Measurements from ENCODE around the gene LHX3.

The LHX3 gene

DNA sequence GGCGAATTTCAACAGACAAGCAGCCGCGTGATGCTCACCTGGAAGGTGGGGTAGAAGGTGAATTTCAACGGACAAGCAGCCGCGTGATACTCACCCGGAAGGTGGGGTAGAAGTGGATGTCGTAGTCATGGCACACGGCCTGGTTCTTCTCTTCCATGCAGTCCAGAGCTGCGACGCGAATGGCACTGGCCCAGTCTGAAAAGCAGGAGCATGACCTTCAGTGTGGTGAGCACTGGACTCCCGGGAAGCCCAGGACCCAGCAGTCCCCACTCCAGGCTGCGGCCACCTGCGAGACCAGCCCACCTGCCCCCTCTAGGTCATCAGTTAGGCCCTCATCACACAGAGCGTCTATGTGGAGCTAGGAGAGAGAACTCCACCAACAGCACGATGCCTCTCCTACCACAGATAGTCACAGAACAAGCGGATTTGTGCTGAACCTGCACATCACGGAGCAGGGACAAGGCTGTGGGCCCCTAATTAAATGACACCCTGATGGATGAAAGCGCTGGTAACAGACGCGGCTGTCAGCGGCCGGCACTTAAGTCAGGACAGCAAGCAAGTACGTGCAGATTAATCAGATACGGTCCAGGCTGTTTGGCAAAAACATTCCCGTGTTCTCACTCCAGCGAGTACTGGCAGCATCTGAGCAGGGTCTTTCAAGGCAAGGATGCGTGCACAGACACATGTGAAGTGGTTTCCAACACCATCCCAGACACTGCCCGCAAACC is 21.9 kb upstream of the LHX3 start:
- no peak for DNase-seq (ENCODE audit: low spot score)

DNA sequence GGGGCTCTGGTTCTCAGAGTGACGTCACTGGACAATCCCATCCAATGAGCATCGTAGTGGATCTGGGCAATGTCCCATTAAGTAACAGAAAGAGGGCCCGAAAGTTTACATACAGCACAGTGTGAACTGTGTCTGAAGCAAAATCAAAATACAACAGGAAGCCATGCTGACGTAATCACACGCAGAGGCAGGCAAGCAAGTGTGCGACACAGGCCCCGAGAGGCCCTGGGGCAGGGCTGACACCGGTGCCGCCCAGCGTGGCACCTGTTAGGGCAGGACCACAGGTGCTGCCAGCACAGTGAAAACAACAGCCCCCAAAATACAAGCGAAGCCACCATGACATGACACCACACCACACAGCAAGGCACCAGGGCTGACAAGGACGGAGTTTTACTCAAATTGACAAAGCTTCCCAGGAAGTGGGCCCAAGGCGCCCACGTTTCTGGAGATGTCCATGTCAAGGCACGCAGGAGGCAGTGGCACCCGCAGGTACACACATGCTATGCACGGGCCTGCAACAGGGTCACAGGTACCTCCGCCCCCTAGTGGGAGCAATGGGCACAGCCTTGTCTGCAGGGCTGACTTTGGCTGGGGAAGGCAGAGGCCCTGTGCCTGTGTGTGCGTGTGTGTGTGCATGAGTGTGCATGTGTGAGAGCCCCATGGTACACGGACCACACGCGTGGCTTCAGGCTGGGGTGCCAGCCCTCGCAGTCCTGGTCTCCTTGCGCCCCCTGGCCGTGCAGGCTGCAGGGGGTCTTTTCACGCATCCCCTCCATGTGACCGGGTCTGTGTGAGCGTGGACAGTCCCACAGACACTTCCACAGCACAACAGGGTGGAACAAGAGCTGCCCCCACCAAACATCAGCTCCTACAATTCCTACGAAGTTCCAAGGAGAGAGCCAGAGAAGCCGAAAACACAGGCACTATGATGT is 21.1 kb upstream of the LHX3 start:
- peak; percentile 68 for DNase-seq (ENCODE audit: low spot score)

- peak; percentile 6 for DNase-seq (ENCODE audit: low spot score)
Measured at GRCh38 chr9:136225366-136225747, 20.4 kb upstream of the LHX3 start.

GRCh38 chr9:136223871-136224640 is 19.1 kb upstream of the LHX3 start:
- no peak for DNase-seq (ENCODE audit: low spot score)

DNA sequence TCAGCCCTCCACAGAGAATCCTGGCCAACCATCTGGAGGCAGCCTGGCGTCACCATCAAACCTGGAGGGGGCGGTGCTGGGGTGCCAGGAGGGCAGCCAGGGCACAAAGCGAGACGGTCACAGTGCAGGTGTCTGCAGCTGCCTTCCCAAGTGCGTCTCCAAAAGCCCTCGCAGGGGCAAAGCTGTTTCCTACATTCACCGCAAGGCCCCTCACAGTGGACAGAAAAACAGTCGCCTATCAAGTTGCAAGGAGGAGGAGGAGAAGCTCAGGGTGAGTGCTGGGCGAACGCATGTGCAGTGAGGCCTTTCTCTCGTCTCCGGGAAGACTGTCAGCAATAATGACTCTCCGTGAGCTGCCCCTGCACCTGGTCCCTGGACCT is 18.0 kb upstream of the LHX3 start:
- no peak for DNase-seq (ENCODE audit: low spot score)

DNA sequence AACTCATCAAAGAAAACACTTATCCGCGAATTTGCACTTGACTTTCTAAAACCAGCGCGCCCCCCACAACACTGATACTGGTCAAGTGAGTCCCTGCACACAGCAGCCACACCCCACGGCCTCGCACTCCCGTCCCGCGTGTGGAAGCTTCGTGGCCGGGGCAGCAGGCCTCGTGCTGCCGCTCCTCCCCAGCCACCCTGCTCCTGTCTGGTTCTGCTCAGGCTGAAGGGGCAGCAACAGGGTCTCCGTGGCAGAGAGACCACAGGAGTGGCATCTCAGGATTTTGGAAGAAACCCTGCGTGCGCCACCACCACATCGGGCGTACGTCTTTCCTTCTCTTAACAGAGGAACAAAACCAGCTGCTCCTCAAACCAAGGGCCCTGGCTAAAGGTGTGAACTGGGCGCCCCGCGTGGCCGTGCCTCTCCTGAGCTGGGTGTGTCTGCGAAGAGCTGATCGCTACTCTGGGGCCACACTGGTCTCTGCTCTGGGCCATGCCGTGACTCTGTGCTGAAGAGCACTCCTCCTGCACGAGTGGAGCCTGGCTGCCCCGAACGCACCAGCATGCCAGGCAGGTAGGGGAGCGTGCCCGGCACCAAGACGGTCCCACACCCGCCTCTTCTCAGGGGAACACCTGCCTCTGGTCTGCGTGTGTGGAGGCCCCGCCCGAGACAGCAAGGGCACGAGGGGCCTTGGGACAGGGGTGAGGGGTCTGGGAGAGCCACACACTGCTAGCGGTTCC is 17.4 kb upstream of the LHX3 start:
- DNase-seq (ENCODE audit: low spot score) = no peak

DNA sequence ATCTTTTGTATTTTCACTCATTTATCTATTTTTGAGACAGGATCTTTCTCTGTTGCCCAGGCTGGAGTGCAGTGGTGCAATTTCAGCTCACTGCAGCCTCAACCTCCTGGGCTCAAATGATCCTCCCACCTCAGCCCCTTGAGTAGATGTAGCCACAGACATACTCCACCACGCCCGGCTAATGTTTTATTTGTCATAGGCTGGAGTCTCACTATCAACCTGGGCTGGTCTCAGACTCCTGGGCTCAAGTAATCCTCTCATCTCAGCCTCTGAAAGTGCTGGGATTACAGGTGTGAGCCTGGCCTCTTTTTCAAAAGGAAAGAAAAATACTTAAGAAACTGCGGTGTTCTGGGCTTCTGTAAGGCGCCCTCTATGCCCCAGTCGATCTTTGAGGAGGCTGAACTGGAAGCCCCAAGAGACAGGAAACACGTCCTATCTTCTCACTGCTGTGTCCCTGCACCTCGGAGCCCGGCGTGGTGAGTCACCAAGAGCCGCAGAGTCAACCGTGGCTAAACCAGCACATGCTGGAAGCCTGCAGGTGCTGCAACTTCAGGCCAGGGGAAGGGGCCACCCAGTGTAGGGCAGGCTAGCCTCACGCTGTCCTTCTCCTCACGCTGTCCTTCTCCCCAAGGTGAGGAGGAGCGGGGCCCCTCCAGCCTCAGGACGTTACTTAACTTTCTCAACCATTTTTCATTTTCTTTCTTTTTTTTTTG is 15.2 kb upstream of the LHX3 start:
- peak; percentile 43 for DNase-seq (ENCODE audit: low spot score)

DNA sequence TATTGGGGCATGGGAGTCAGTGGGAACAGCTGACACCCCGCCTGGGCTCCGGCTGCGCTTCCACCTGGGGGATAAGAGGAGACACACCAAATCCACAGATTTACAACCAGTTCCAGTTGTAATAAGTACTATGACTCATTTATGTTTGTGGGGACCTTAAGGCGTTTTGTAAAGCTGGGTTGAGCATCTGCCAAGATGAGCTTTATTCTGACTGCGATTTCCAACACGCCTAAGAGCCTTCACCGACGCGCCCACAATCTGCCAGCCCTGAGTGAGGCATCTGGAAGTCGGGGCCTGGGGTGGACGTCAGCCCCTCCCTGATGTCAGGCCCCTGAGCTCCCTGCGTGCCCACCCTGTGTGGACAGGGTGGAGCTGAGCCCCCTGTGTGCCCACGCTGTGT is 14.3 kb upstream of the LHX3 start:
- no peak for DNase-seq (ENCODE audit: low spot score)

DNA sequence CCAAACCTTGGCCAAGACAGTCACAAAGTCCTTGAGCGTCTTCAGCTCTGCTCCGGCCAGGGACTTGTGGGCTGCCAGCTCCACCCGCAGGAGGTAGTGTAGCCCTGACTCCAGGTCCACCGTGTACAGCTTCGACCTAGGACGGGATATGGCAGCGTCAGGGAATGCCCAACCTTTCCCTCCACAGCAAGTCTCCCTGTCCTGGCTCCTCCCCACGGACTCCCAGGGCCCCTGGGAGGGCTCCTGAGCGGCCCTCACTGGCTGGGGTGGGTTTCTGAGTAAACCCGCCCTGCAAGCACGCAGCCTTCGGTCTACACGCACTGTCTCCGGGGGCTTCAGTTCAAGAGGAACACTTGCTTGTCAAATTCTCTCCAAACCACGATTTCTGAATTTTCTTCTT is 13.7 kb upstream of the LHX3 start:
- DNase-seq (ENCODE audit: low spot score) = no peak

DNA sequence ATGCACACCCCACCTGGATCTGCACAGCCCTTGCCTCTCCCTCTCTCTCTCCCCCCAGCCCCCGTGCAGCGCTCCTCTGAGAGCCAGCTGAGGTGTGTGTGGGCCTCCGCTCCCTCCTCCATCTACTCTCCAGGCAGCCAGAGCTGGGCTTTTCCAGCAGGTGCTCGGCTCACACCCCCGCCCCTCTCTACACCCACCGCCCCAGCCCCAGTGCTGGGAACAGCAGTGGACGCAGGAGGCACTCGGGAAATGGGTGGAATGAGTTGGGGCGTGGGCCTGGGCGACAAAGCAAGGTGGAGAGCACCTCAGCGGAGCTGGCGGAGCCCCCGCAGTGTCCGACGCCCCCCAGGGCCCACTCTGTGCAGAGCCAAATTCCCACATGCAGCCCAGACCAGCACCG is 13.3 kb upstream of the LHX3 start:
- DNase-seq (ENCODE audit: low spot score) = no peak

GRCh38 chr9:136216541-136217244 is 11.8 kb upstream of the LHX3 start:
- no peak for DNase-seq (ENCODE audit: low spot score)

DNA sequence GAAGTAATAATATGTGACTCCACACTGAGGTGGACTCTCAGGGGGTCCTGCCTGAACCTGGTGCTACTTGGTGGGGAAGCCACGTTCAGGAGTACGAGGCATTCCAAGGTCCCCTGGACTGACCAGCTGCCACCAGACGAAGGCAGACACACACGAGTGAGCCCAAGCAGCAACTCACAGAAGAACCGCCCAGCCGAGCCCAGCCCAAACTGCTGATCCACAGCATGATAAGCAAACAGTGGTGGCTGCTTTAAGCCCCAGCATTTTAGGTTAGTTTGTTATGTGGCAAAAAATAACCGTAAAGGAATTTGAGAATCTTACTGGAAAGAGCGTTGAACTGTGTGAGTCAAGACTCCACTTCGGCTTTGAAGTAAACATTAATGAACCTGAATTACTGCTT is 8.8 kb upstream of the LHX3 start:
- no peak for DNase-seq (ENCODE audit: low spot score)

DNA sequence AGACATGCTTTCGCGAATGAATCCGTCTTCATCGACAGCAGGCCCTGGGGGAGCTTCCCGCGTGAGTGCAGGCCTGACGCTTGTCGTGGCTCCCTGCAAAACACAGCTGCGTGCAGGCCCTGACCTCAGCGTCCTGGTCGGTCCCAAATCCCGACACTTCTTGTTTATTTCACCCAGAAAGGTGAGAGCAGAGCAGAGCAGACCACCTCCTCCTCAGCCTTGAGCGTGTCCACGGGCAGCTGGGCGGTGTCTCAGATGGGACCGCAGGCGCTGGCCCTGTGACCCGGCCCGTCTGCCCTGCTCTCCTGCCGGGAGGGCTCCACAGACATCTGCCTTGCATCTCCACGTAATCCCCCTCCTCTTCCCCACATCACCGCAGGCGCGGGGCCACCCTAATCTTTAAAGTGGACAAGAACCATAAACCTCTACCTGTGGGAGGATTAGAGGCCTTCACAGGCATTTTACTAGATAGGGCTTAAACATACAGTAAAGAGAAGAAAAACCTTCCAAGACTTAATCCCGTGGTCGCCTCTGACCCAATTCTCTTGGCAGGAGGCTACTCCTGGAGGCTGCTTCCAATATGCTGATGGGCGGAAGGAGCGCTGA is 7.5 kb upstream of the LHX3 start:
- no peak for DNase-seq (ENCODE audit: low spot score)

DNA sequence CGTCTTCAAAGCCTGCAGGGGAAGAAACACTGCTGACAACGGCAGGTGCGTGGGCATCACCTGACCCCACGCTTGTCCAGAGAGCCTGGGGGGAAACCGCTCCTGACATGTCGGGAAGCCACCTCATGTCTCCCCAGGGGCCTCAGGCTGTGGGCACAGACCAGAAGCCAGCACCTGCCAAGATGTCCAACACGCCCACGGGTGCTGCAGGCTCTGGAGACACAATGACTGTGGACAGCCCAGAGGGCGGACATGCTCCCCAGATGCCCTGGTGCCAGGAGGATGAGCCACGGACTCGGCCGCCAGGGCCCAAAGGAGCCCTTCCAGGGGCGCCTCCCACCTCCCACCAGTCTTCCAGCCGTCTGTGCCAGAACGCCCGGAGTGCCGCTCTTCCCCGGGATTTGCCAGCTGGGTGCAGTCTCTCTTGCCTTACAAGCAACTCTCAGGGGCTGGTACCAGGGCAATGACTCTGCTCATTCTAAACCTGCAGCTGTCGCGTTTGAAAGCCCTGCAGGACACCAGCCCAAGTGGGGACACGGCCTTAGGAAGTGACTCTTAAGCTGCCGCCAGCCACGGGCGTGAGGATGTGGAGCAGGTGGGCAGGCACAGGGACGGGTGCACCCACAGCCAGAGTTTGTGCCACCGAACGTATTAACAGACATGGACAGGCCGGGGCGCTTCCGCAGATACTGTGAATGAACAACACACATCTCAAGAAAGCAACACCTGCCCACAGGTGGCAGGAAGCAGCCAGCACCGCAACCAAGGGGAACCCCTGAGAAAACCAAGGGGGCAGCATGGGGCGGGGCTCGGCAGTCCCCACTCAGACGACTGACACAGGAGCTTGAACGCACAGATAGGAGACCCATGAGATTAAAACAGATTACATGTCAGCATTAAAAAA is 6.8 kb upstream of the LHX3 start:
- DNase-seq (ENCODE audit: low spot score) = no peak

- DNase-seq (ENCODE audit: low spot score) = no peak
Measured at GRCh38 chr9:136211006-136211405, 6.1 kb upstream of the LHX3 start.

GRCh38 chr9:136210276-136210675 is 5.3 kb upstream of the LHX3 start:
- no peak for DNase-seq (ENCODE audit: low spot score)

- no peak for DNase-seq (ENCODE audit: low spot score)
Measured at GRCh38 chr9:136209786-136210185, 4.9 kb upstream of the LHX3 start.

DNA sequence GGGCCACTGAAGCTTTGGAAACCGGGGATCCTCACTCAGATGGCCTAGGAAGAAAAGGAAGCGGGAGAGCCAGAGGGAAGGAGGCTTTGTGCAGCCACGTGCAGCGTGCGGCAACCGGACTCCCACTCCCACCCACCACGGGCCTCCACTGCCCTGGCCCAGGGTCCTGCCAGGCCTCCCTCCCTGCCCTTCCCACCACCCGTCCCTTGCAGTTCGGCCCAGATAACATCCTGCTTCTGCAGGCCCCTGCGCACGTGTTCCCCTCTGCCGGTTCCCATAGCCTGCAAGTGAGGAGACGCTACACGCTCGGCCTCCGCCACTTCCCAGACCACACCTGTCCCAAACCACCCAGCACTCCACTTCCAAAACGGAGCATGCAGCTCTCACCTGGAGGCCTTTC is 4.3 kb upstream of the LHX3 start:
- no peak for DNase-seq (ENCODE audit: low spot score)

- no peak for DNase-seq (ENCODE audit: low spot score)
Measured at GRCh38 chr9:136208675-136209074, 3.7 kb upstream of the LHX3 start.
